ENCODE measurements around the gene TRMU. TPM values are rescaled to one million over a fixed set of nuclear protein-coding genes. Genes with fewer than 3 reads are reported as not detected.

The TRMU gene
- total RNA-seq, 2 donors from 2014 or later: 79.7 to 84.5 TPM

DNA sequence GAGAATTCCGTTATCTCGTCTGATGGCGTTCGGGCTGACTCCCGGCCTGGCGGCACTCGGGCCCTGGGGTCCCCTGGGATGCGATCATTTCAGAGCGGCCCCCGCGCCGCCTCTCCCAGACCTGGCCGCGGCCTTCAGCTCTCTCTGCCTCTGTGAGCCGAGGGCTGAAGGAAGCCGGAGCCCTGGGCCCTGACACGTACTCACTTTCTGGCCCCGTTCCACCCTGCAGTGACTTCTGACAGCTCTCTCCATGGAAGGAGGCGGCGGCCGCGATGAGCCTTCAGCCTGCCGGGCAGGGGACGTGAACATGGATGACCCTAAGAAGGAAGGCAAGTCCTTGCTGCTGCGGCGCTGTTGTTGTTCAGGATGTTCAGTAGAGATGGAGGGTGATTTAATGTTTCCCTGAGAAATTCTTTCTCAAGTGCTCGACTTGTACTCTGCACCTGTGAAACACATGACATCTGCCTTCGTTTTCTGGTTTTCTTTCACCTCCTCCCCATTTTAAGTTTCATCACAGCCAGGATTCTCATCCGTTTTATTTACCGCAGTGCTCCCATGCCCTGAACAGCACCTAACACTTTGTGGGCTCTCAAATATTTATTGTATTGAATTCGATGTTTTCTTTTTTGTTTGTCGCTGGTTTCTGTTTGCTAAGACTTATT is 38.2 kb upstream of the TRMU start:
- Histone ChIP-seq H3K4me3 (ENCODE audit: low read length) (peak overlapping the region; percentile 97), H3K4me1 (ENCODE audit: control insufficient read depth, insufficient read depth, low read length) (no peaks in the 10 kb centered on the region), H3K27me3 (ENCODE audit: control insufficient read depth, insufficient read depth, low read length, poor library complexity, severe bottlenecking) (no peaks in the 10 kb centered on the region), H3K9me3 (ENCODE audit: control insufficient read depth, low read length) (no peaks in the 10 kb centered on the region), H3K9ac (ENCODE audit: extremely low read depth, low read length, poor library complexity, severe bottlenecking) (peak overlapping the region; percentile 66), H3K36me3 (ENCODE audit: control insufficient read depth, insufficient read depth, low read length) (peaks cover 33% of the 10 kb centered on the region), H3K27ac (ENCODE audit: low read depth, low read length) (no peak overlapping the region)
- H3K27ac Mint-ChIP-seq: peak overlapping the region; percentile 74
- H3K9me3 Mint-ChIP-seq: no peaks in the 10 kb centered on the region
- peaks cover 34% of the 10 kb centered on the region for H3K36me3 Mint-ChIP-seq (ENCODE audit: low read depth)
- TF ChIP-seq CTCF (conservative IDR thresholded peaks at IDR 0.05): no peak
- peaks cover 14% of the 10 kb centered on the region for H3K4me1 Mint-ChIP-seq
- H3K4me3 Mint-ChIP-seq: peak overlapping the region; percentile 89
- DNase-seq: peak; percentile 70
- no peaks in the 10 kb centered on the region for H3K27me3 Mint-ChIP-seq (ENCODE audit: insufficient read depth)
- 2 to 6% methylated on average over 15 to 32 of the region's 32 CpGs for WGBS, 2 experiments (ENCODE audit: insufficient coverage in 1 of 2, insufficient read length in 1 of 2)

- WGBS, 2 experiments (ENCODE audit: insufficient coverage in 1 of 2, insufficient read length in 1 of 2): 95% methylated on average over 12 to 13 of the region's 13 CpGs
- Histone ChIP-seq H3K27me3 (ENCODE audit: control insufficient read depth, insufficient read depth, low read length, poor library complexity, severe bottlenecking) (no peaks in the 10 kb centered on the region), H3K4me3 (ENCODE audit: low read length) (peak overlapping the region; percentile 97), H3K36me3 (ENCODE audit: control insufficient read depth, insufficient read depth, low read length) (peaks cover 42% of the 10 kb centered on the region), H3K27ac (ENCODE audit: low read depth, low read length) (no peak overlapping the region), H3K9me3 (ENCODE audit: control insufficient read depth, low read length) (no peaks in the 10 kb centered on the region), H3K4me1 (ENCODE audit: control insufficient read depth, insufficient read depth, low read length) (no peaks in the 10 kb centered on the region), H3K9ac (ENCODE audit: extremely low read depth, low read length, poor library complexity, severe bottlenecking) (no peak overlapping the region)
- no peak overlapping the region for H3K4me3 Mint-ChIP-seq
- no peak overlapping the region for H3K27ac Mint-ChIP-seq
- H3K4me1 Mint-ChIP-seq: peaks cover 14% of the 10 kb centered on the region
- H3K27me3 Mint-ChIP-seq (ENCODE audit: insufficient read depth): no peaks in the 10 kb centered on the region
- H3K36me3 Mint-ChIP-seq (ENCODE audit: low read depth): peaks cover 31% of the 10 kb centered on the region
- no peak for DNase-seq
- no peak for TF ChIP-seq CTCF (conservative IDR thresholded peaks at IDR 0.05)
- no peaks in the 10 kb centered on the region for H3K9me3 Mint-ChIP-seq
Observed at GRCh38 chr22:46299101-46299500, 36.4 kb upstream of the TRMU start.

DNA sequence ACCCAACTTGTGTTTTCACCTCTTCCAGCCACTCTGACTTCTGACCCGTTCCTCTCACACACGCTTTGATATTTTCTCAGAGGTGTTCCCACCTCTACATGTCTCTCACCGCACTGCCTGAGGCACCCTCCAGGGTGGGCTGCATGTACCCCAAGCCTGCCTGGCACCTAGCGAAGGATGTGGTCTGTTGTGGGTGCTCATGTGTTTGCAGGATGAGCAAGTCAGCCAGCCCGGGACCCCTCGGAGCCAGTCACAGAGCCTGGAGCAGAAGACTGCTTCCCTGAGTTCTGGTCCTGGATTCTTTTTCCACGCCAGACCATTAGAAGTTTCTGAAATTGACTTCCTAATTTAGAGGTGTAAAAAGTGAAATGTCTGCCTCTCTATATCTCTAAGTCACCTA is 35.0 kb upstream of the TRMU start:
- Mint-ChIP-seq H3K27ac (no peak overlapping the region), H3K4me1 (peaks cover 14% of the 10 kb centered on the region), H3K4me3 (no peak overlapping the region), H3K36me3 (ENCODE audit: low read depth) (peaks cover 40% of the 10 kb centered on the region), H3K9me3 (no peaks in the 10 kb centered on the region), H3K27me3 (ENCODE audit: insufficient read depth) (no peaks in the 10 kb centered on the region)
- Histone ChIP-seq H3K27me3 (ENCODE audit: control insufficient read depth, insufficient read depth, low read length, poor library complexity, severe bottlenecking) (no peaks in the 10 kb centered on the region), H3K27ac (ENCODE audit: low read depth, low read length) (no peak overlapping the region), H3K36me3 (ENCODE audit: control insufficient read depth, insufficient read depth, low read length) (peaks cover 53% of the 10 kb centered on the region), H3K9me3 (ENCODE audit: control insufficient read depth, low read length) (no peaks in the 10 kb centered on the region), H3K9ac (ENCODE audit: extremely low read depth, low read length, poor library complexity, severe bottlenecking) (no peak overlapping the region), H3K4me3 (ENCODE audit: low read length) (no peak overlapping the region), H3K4me1 (ENCODE audit: control insufficient read depth, insufficient read depth, low read length) (no peaks in the 10 kb centered on the region)
- DNase-seq: no peak
- no peak for TF ChIP-seq CTCF (conservative IDR thresholded peaks at IDR 0.05)
- 89 to 92% methylated on average over 3 to 7 of the region's 7 CpGs for WGBS, 2 experiments (ENCODE audit: insufficient coverage in 1 of 2, insufficient read length in 1 of 2)
